Fibroblast of skin of right biceps (primary cell): ENCODE results near the gene UMAD1.
A peak's percentile ranks its signal among the peaks of the same experiment; 100 is the strongest.
"Not testable (repeated sequence)": the region's sequence is repeated elsewhere in the genome, so short reads cannot be mapped to it uniquely, and the experiment has no call there.

Source experiments
- DNase-seq: peaks from one replicate; pipeline ENCODE4 v3.0.0-alpha.2; 2013

Gene UMAD1

GRCh38 chr7:7653593-7654187 lies 13.1 kb downstream of the UMAD1 start:
- peak; percentile 14 for DNase-seq

- no peak for DNase-seq
Measured at GRCh38 chr7:7654964-7655715, 14.6 kb downstream of the UMAD1 start.

GRCh38 chr7:7656459-7656858 lies 15.9 kb downstream of the UMAD1 start:
- not testable (repeated sequence) for DNase-seq

- no peak for DNase-seq
Measured at GRCh38 chr7:7662527-7662926, 22.0 kb downstream of the UMAD1 start.

GRCh38 chr7:7664291-7664690 lies 23.7 kb downstream of the UMAD1 start:
- DNase-seq, result no peak

- DNase-seq, result no peak
Measured at GRCh38 chr7:7665031-7665430, 24.5 kb downstream of the UMAD1 start.

GRCh38 chr7:7667187-7667586 lies 26.6 kb downstream of the UMAD1 start:
- DNase-seq, result no peak

- DNase-seq, result no peak
Measured at GRCh38 chr7:7668706-7669105, 28.2 kb downstream of the UMAD1 start.

GRCh38 chr7:7670490-7670889 lies 29.9 kb downstream of the UMAD1 start:
- DNase-seq, result no peak

GRCh38 chr7:7671361-7671760 lies 30.8 kb downstream of the UMAD1 start:
- no peak for DNase-seq

- DNase-seq, result no peak
Measured at GRCh38 chr7:7672545-7673239, 32.1 kb downstream of the UMAD1 start.

GRCh38 chr7:7673240-7673550 lies 32.6 kb downstream of the UMAD1 start:
- DNase-seq, result no peak

GRCh38 chr7:7675686-7676085 lies 35.1 kb downstream of the UMAD1 start:
- DNase-seq, result no peak

- not testable (repeated sequence) for DNase-seq
Measured at GRCh38 chr7:7679640-7680039, 39.1 kb downstream of the UMAD1 start.

- peak; percentile 58 for DNase-seq
Measured at GRCh38 chr7:7681191-7681935, 40.8 kb downstream of the UMAD1 start.

GRCh38 chr7:7681936-7682329 lies 41.4 kb downstream of the UMAD1 start:
- DNase-seq, result no peak

- DNase-seq, result no peak
Measured at GRCh38 chr7:7682861-7683260, 42.3 kb downstream of the UMAD1 start.

GRCh38 chr7:7686811-7687508 lies 46.4 kb downstream of the UMAD1 start:
- DNase-seq, result peak; percentile 21

- no peak for DNase-seq
Measured at GRCh38 chr7:7687800-7688199, 47.2 kb downstream of the UMAD1 start.

- no peak for DNase-seq
Measured at GRCh38 chr7:7688310-7688709, 47.8 kb downstream of the UMAD1 start.

- DNase-seq, result no peak
Measured at GRCh38 chr7:7688956-7689355, 48.4 kb downstream of the UMAD1 start.

GRCh38 chr7:7693881-7694280 lies 53.3 kb downstream of the UMAD1 start:
- DNase-seq, result peak; percentile 92

- no peak for DNase-seq
Measured at GRCh38 chr7:7694542-7694941, 54.0 kb downstream of the UMAD1 start.
